H1 (cell line): ENCODE measurements around the gene LTO1. TPM values are rescaled to one million over a fixed set of nuclear protein-coding genes. Genes with fewer than 3 reads are reported as not detected.
A peak's percentile ranks its signal among the peaks of the same experiment; 100 is the strongest.

Source experiments
- HDAC2 ChIP-seq, 2 experiments: fragments of 300-600 bp in 1 of 2; sonication (generic) in 1 of 2; IDR thresholded peaks; 2 replicates each; pipeline ENCODE4 v1.6.1; 2011 to 2012; ENCODE audit warnings: low read depth in 2 of 2, low read length in 2 of 2, mild to moderate bottlenecking in 2 of 2, moderate library complexity in 2 of 2, borderline replicate concordance in 1 of 2, inconsistent platforms in 1 of 2
- JUND ChIP-seq: IDR thresholded peaks from 2 replicates; pipeline ENCODE4 v1.6.1; 2011; ENCODE audit warnings: mild to moderate bottlenecking, improper control_type of control experiment, low read length
- RAD21 ChIP-seq, 2 experiments: IDR thresholded peaks in 1 of 2; conservative IDR thresholded peaks in 1 of 2; 2 replicates each; pipeline ENCODE4 v1.6.1; 2011; ENCODE audit warnings: low read depth in 2 of 2, low read length in 2 of 2, improper control_type of control experiment in 1 of 2, inconsistent platforms in 1 of 2, mild to moderate bottlenecking in 1 of 2, moderate library complexity in 1 of 2
- TAF7 ChIP-seq: optimal IDR thresholded peaks from 2 replicates; pipeline ENCODE3; 2011; ENCODE audit warnings: low read depth, mild to moderate bottlenecking, inconsistent platforms, low read length, moderate library complexity, borderline replicate concordance
- YY1 ChIP-seq: IDR thresholded peaks from 2 replicates; pipeline ENCODE4 v1.6.1; 2011; ENCODE audit warnings: low read depth, mild to moderate bottlenecking, low read length
- polyA plus RNA-seq, 7 experiments: library from polyadenylated mRNA; depleted of rRNA in 3 of 7; stranded (reverse) in 5 of 7; unstranded in 2 of 7; fragments of >200 nt in 5 of 7; fragments of 200-250 nt in 2 of 7; gene quantifications; 1 replicate in 5 of 7; 2 replicates in 1 of 7; 4 replicates in 1 of 7; pipeline versions ENCODE4 v1.2.1 to v1.2.3, GENCODE V29; 2011 to 2013; ENCODE audit warnings: missing spikeins in 2 of 7, mixed read lengths in 2 of 7
- total RNA-seq: library from RNA; stranded (reverse); fragmentation: NEBNext Ultra II Directional; extraction: Animal tissue kit (Norgen Biotek cat#: 25700); gene quantifications from 2 replicates; pipeline ENCODE4 v1.2.1, GENCODE V29; 2021

Gene LTO1
- total and polyA plus RNA-seq, 2 of the 8 experiments (the other 6 are each of a cell fraction or from before 2014, with no cell fraction given): 15.4 to 21.3 TPM

- TF ChIP-seq HDAC2 (IDR thresholded peaks at IDR 0.05; ENCODE audit: borderline replicate concordance in 1 of 2, low read depth in 2 of 2, low read length in 2 of 2) (peak in 1 of 2 experiments; percentile 83; a peak in 2 of 4 replicates), TAF7 (peak; percentile 66), YY1 (0 out of 2 replicates have a peak, but pooled peaks have one; percentile 58), RAD21 (IDR thresholded peaks at IDR 0.05 in 1 of 2, conservative IDR thresholded peaks at IDR 0.05 in 1 of 2; ENCODE audit: low read depth in 2 of 2, low read length in 2 of 2) (no peak), JUND (no peak)
Measured at GRCh38 chr11:69700278-69701140, 25.4 kb upstream of the LTO1 start (continued).
